ENCODE data around the gene GPATCH1.
"Not testable (repeated sequence)": the region's sequence is repeated elsewhere in the genome, so short reads cannot be mapped to it uniquely, and the experiment has no call there.

The GPATCH1 gene

DNA sequence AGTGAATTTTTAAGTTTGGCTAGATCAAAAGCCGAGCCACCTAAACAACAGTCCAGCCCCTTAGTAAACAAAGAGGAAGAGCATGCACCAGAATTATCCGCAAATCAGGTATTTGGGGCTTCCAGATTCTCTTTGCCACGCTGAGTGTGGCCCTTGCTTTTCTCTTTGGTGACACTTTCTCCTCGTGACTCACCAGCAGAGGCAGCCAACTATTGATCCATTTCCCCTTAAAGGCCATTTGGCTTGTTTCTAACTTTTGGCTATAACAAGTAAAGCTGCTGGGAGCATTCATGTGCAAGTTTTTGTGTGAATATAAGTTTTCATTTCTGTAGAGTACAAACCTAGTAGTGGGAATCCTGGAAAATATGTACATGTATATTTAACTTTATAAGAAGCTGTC is 33.3 kb downstream of the GPATCH1 start:
- DNase-seq (ENCODE audit: low read depth, low spot score), result no peak

GRCh38 chr19:33117501-33117900 is 36.5 kb downstream of the GPATCH1 start:
- no peak for DNase-seq (ENCODE audit: low read depth, low spot score)

DNA sequence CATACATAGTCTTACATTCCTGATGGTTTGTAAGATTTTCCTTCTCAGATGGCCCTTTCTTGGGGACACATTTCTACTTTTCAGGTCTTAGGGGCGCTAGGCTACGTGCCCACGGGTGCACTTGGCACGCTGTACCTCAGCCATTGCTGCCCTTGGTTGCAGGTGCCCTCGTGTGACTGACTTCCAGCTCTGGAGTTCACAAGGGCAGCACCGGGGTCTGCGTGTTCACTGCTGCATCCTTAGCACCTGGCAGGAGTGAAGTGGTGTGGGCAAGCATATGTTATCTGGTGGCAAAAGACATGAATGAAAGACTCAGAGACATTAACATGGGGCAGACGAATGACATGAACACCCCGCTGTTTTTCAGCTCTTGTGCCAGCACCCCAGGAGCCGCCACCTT is 37.7 kb downstream of the GPATCH1 start:
- no peak for DNase-seq (ENCODE audit: low read depth, low spot score)

DNA sequence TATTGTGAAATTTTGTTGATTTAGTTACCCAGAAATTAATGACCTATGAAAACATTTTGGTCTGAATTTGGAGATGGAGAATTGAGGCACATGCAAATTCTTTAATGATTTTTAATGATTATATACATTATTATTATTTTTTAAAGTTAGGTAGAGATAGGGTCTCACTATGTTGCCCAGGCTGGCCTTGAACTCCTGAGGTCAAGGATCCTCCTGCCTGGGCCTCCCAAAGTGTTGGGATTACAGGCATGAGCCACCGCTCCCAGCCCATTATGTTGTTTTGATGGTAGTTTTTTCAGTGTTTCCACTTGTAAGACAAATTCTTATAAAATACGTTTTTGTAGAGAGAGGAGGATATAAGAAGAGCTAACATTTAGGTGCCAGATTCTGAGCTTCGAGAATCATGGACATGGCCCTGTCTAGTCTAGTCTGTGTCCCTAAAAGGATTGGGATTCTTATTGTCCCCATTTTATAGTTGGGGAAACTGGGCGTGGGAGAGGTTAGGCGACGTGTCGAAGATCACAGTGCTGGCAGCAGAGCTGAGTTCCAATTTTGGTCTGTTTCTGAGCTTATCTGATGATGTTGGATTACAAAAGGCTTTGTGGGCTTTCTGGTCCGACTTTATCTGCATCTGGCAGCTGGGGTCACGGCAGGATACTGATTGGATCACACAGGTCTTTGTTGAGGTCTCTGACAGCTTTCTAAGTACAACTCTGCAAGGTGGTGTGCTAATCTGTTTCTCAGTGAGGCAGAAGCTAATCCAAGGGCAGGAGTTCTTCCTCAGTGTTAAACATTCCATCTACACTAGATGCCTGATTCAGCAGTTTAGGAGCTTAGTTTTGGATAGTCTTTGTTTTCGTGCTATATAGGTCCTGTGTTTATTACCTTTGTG is 43.5 kb downstream of the GPATCH1 start:
- no peak for DNase-seq (ENCODE audit: low read depth, low spot score)

GRCh38 chr19:33125929-33126388 is 45.0 kb downstream of the GPATCH1 start:
- DNase-seq (ENCODE audit: low read depth, low spot score), result peak; percentile 77

DNA sequence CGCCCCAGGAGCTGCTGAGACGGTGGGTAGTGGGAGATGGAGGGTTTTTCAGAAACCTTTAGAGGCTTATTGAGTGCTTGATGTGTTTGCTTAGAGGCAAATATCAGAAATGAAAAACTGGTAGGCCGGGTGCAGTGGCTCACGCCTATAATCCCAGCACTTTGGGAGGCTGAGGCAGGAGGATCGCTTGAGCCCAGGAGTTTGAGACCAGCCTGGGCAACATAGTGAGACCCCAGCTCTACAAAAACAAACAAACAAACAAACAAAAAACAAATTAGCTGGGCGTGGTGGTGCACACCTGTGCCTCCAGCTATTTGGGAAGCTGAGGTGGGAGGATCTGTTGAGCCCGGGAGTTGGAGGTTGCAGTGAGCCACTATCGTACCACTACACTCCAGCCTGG is 45.7 kb downstream of the GPATCH1 start:
- DNase-seq (ENCODE audit: low read depth, low spot score), result not testable (repeated sequence)

- no peak for DNase-seq (ENCODE audit: low read depth, low spot score)
Measured at GRCh38 chr19:33129901-33130300, 48.9 kb downstream of the GPATCH1 start.

GRCh38 chr19:33130433-33130832 is 49.5 kb downstream of the GPATCH1 start:
- DNase-seq (ENCODE audit: low read depth, low spot score), result no peak

DNA sequence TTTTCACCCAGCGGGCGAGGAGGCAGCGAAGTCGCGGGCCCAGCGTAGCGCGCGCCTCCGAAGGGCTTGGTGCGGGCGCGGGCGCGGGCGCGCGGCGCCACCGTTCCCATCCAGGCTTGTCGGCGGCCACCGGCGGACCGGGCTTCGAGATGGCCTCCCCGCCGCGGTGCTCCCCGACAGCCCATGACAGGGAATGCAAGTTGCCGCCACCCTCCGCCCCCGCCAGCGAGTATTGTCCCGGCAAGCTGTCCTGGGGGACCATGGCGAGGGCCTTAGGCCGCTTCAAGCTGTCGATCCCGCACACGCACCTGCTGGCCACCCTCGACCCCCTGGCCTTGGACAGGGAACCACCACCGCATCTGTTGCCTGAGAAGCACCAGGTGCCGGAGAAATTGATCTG is 51.0 kb downstream of the GPATCH1 start, which contains the start of gene WDR88:
Gene WDR88, plus strand, starts transcription at position 94 of the 400 bp plus-strand sequence. Its CDS starts 56 bp downstream, at position 150.
- DNase-seq (ENCODE audit: low read depth, low spot score), result no peak

DNA sequence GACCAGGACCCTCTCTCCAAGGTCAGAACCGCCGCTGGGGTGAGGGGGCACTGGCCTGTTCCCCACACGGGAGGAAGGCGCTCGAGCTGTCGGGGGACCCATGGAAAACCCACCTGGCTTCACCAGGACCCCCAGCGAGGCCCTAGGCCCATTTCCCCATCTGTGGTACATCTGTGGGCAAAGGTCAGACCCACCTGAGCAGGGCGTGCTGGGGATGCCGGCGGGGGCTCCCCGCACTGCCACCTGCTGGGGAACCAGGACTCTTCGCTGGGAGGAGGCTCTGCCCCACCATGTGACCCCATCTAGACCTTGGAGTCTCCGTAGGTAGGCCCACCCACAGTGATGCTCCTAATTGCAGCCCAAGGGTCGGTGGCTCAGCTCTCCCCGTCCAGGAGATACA is 51.4 kb downstream of the GPATCH1 start:
- DNase-seq (ENCODE audit: low read depth, low spot score), result no peak

- no peak for DNase-seq (ENCODE audit: low read depth, low spot score)
Measured at GRCh38 chr19:33133438-33134031, 52.6 kb downstream of the GPATCH1 start.

DNA sequence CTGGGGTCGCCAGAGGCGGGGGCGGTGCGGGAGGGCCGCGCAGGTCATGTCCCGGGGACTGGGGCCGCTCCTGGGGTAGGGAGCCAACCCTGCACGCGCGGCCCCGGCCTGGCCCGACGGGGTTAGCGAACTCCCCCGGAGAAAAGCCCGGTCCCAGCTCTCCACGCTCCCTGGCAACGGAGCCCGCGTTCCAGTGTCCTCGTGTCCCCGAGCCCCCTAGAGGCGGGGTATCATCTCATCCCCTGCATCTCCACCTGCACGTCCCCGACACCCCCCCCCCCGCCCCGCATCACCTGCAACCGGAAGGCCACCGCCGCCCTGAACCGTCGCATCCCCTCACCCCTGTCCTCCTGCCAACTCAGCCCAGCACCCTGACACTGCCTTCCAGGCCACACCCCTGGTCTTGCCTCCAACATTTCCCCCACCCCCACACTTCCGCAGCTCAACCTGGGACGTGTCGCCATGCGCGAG is 53.6 kb downstream of the GPATCH1 start:
- no peak for DNase-seq (ENCODE audit: low read depth, low spot score)

- no peak for DNase-seq (ENCODE audit: low read depth, low spot score)
Measured at GRCh38 chr19:33139165-33139564, 58.2 kb downstream of the GPATCH1 start.

- DNase-seq (ENCODE audit: low read depth, low spot score), result peak; percentile 75
Measured at GRCh38 chr19:33143897-33144405, 63.0 kb downstream of the GPATCH1 start.

DNA sequence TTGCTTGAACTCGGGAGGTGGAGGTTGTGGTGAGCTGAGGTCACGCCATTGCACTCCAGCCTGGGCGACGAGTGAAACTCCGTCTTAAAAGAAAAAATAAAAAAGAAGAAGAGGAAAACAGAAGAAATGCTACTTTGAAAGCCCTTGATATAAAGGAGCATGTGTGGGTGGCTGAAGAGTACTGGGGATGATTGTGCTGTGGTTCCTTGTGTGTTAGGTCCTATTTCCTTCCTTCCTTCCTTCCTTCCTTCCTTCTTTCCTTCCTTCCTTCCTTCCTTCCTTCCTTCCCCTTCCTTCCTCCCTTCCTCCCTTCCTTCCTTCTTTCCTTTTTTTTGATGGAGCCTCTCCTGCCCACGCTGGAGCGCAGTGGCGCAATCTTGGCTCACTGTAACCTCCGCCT is 65.2 kb downstream of the GPATCH1 start:
- DNase-seq (ENCODE audit: low read depth, low spot score), result no peak

DNA sequence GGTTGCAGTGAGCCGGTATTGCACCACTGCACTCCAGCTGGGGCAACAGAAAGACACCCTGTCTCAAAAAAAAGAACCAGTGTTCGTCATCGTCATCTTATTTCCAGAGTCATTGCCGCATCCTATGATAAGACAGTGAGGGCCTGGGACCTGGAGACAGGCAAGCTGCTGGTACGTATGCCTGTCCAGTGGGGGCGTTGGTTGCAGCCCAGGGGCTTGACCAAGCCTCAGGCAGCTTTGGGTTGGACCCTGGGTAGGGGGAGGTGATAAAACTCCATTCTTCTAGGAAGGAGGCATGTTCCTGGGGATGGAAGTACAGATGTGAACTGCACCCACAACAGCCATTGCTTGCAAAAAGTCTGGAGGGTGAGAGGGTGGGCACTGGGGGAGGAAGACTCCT is 66.6 kb downstream of the GPATCH1 start:
- no peak for DNase-seq (ENCODE audit: low read depth, low spot score)

GRCh38 chr19:33150852-33151518 is 70.0 kb downstream of the GPATCH1 start:
- DNase-seq (ENCODE audit: low read depth, low spot score), result no peak

DNA sequence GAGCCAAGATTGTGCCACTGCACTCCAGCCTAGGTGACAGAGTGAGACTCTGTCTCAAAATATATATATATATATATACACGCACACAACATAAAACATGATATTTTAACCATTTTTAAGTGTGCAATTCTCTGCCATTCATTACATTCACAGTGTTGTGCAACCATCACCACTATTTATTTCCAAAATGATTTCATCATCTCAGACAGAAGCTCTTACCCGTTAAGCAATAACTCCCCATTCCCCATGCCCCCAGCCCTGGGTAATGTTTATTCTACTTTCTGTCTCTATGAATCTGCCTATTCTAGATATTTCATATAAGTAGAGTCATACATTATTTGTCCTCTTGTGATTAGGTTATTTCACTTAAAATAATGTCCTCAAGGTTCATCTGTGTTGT is 71.2 kb downstream of the GPATCH1 start:
- DNase-seq (ENCODE audit: low read depth, low spot score), result no peak

- not testable (repeated sequence) for DNase-seq (ENCODE audit: low read depth, low spot score)
Measured at GRCh38 chr19:33152625-33153024, 71.6 kb downstream of the GPATCH1 start.

GRCh38 chr19:33154313-33154712 is 73.3 kb downstream of the GPATCH1 start:
- not testable (repeated sequence) for DNase-seq (ENCODE audit: low read depth, low spot score)

GRCh38 chr19:33156334-33156733 is 75.4 kb downstream of the GPATCH1 start:
- DNase-seq (ENCODE audit: low read depth, low spot score), result peak; percentile 38

DNA sequence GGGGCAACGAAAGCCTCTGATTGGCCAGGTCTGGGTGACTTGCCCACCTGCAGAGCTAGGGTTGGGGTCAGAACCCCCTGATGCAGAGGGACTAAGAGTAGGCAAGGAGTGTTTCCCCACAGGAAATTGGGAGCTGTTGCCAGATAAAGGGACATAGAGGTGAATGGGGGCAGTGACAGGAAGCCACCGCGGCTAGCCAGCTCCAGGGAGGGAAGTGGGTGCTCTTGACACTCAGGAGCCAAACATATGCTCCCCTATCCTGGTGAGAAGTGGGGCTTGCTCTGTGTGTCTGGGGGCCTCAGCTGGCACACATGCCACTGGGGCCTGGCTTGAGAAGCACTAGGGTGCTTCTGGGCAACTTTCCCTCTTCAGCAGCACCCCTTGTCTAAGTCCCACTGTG is 76.9 kb downstream of the GPATCH1 start:
- no peak for DNase-seq (ENCODE audit: low read depth, low spot score)
